Measurements from ENCODE around the gene SMAD6.

The SMAD6 gene

GRCh38 chr15:66738595-66738994 is 36.6 kb downstream of the SMAD6 start:
- TF ChIP-seq, protein P1, sequence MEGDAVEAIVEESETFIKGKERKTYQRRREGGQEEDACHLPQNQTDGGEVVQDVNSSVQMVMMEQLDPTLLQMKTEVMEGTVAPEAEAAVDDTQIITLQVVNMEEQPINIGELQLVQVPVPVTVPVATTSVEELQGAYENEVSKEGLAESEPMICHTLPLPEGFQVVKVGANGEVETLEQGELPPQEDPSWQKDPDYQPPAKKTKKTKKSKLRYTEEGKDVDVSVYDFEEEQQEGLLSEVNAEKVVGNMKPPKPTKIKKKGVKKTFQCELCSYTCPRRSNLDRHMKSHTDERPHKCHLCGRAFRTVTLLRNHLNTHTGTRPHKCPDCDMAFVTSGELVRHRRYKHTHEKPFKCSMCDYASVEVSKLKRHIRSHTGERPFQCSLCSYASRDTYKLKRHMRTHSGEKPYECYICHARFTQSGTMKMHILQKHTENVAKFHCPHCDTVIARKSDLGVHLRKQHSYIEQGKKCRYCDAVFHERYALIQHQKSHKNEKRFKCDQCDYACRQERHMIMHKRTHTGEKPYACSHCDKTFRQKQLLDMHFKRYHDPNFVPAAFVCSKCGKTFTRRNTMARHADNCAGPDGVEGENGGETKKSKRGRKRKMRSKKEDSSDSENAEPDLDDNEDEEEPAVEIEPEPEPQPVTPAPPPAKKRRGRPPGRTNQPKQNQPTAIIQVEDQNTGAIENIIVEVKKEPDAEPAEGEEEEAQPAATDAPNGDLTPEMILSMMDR (conservative IDR thresholded peaks at IDR 0.05) = no peak
- TF ChIP-seq ZFX (IDR thresholded peaks at IDR 0.05) = no peak
- no peak overlapping the region for H3K27ac ChIP-seq

- no peak overlapping the region for H3K27ac ChIP-seq
- TF ChIP-seq ZFX (IDR thresholded peaks at IDR 0.05) = no peak
- TF ChIP-seq, protein P1 (conservative IDR thresholded peaks at IDR 0.05) = no peak
Observed at GRCh38 chr15:66739287-66739686, 37.3 kb downstream of the SMAD6 start.

GRCh38 chr15:66740802-66741201 is 38.8 kb downstream of the SMAD6 start:
- no peak overlapping the region for H3K27ac ChIP-seq
- TF ChIP-seq ZFX (IDR thresholded peaks at IDR 0.05) = no peak
- TF ChIP-seq, protein P1 (conservative IDR thresholded peaks at IDR 0.05) = no peak

DNA sequence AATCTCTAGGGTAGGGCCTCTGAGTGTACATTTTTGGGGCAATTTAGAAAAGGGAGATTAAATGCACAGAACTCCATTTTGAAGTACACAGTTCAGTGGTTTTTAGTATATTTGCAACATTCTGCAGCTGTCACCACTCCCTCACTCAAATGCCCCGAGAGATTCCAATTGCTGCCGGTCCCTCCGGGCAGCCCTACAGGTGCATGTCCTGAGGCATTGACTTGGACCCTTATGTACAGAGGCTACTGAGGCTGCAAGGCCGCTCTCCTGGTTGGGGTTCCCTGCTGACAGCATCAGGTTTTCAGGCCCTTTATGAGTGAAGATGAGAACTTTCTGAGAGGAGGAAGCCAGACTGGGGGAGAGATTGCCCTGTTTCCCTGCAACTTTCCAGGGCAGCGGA is 39.6 kb downstream of the SMAD6 start:
- no peak for TF ChIP-seq ZFX (IDR thresholded peaks at IDR 0.05)
- TF ChIP-seq, protein P1 (conservative IDR thresholded peaks at IDR 0.05) = no peak
- no peak overlapping the region for H3K27ac ChIP-seq

- TF ChIP-seq, protein P1 (conservative IDR thresholded peaks at IDR 0.05) = no peak
- TF ChIP-seq ZFX (IDR thresholded peaks at IDR 0.05) = no peak
- H3K27ac ChIP-seq = no peak overlapping the region
Observed at GRCh38 chr15:66742286-66742685, 40.2 kb downstream of the SMAD6 start.

GRCh38 chr15:66743204-66743603 is 41.2 kb downstream of the SMAD6 start:
- H3K27ac ChIP-seq = no peak overlapping the region
- TF ChIP-seq, protein P1 (conservative IDR thresholded peaks at IDR 0.05) = no peak
- no peak for TF ChIP-seq ZFX (IDR thresholded peaks at IDR 0.05)

DNA sequence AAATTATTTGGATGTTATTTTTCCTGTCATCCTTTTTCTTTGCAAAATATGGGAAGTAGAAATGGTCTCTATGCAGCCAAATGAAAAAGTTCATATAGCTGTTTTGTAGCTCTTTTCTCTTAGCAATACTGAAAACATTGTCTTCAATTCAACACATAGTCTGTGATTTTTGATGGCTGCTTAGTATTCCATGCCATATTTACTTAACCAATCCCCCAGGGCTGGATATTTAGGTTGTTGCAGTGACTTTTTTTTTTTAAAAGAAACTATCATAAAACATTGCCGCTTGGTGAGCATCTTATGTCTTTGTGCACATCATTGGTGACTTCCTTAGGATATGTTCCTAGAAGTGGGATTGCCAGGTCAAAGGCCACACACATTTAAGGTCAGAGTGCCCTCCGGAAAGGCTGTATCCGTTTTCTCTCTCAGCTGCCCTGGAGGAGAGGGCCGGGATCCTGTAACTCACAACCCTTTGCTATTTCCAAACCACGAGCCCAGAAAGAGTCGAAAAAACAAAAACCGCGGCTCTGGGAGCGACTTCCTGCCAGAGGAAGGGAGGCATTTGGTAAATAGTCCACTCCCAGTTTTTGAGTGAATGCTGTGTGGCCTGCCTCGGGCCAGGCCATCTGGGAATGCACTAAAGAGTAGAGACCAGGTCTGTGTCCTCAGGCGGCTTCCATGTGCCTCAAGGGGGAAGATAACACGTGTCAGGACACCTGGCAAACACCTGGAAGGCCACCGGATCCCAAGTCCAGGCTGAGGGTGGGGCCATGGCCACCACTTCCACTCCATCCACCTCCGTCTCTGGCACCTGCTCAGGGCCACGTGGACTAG is 41.9 kb downstream of the SMAD6 start:
- H3K27ac ChIP-seq = no peak overlapping the region
- TF ChIP-seq ZFX (IDR thresholded peaks at IDR 0.05) = no peak
- TF ChIP-seq, protein P1 (conservative IDR thresholded peaks at IDR 0.05) = no peak
